A549 (cell line): ENCODE results near the gene LRFN3.

Source experiments
- CTCF ChIP-seq: fragments of >200 bp; sonication (Bioruptor Twin); formaldehyde crosslinking; IDR thresholded peaks from 3 replicates; pipeline ENCODE4 v1.5.1; 2016
- ESRRA ChIP-seq: fragments of 150-350 bp; IDR thresholded peaks from 2 replicates; pipeline ENCODE4 v1.6.1; 2014; ENCODE audit warnings: mild to moderate bottlenecking, low read length, borderline replicate concordance
- HES2 ChIP-seq: fragments of >200 bp; sonication (Bioruptor Twin); formaldehyde crosslinking; IDR thresholded peaks from 2 replicates; pipeline ENCODE4 v1.6.1; 2016
- MAX ChIP-seq: IDR thresholded peaks from 2 replicates; pipeline ENCODE4 v1.6.1; 2012
- MYC ChIP-seq: IDR thresholded peaks from 2 replicates; pipeline ENCODE4 v1.6.1; 2012; ENCODE audit warnings: mild to moderate bottlenecking, inconsistent platforms, low read length, improper control_type of control experiment, borderline replicate concordance
- POLR2A ChIP-seq: IDR thresholded peaks from 2 replicates; pipeline ENCODE4 v1.6.1; 2012; ENCODE audit warnings: mild to moderate bottlenecking, low read length
- RAD21 ChIP-seq, 2 experiments: fragments of >200 bp in 1 of 2; sonication (Bioruptor Twin) in 1 of 2; formaldehyde crosslinking in 1 of 2; IDR thresholded peaks in 1 of 2; conservative IDR thresholded peaks in 1 of 2; 2 replicates in 1 of 2; 3 replicates in 1 of 2; pipeline ENCODE4 v1.6.1; 2012 to 2018; ENCODE audit warnings: inconsistent platforms in 1 of 2
- RARB ChIP-seq: fragments of 250-450 bp; sonication (Bioruptor Pico); IDR thresholded peaks from 2 replicates; pipeline ENCODE4 v1.8.0; 2021; ENCODE audit warnings: mild to moderate bottlenecking, moderate library complexity
- REST ChIP-seq: fragments of 200-600 bp; sonication (generic); IDR thresholded peaks from 2 replicates; pipeline ENCODE4 v1.6.1; 2016; ENCODE audit warnings: antibody characterized with exemption, mild to moderate bottlenecking, moderate library complexity
- SMC3 ChIP-seq: fragments of >200 bp; sonication (Bioruptor Twin); formaldehyde crosslinking; IDR thresholded peaks from 3 replicates; pipeline ENCODE4 v1.6.1; 2018; ENCODE audit warnings: inconsistent platforms
- TFCP2L1 ChIP-seq: fragments of 250-450 bp; sonication (Bioruptor Pico); IDR thresholded peaks from 2 replicates; pipeline ENCODE4 v1.5.0; 2021; ENCODE audit warnings: mild to moderate bottlenecking
- USF2 ChIP-seq: fragments of 450-650 bp; IDR thresholded peaks from 2 replicates; pipeline ENCODE4 v1.6.1; 2014; ENCODE audit warnings: antibody characterized with exemption
- ZFP36 ChIP-seq: fragments of 450-650 bp; IDR thresholded peaks from 2 replicates; pipeline ENCODE4 v1.6.1; 2014; ENCODE audit warnings: borderline replicate concordance; ENCODE audit not compliant: partially characterized antibody

GRCh38 chr19:35936738-35937268, 629 bp downstream of the LRFN3 start:
- no peak for TF ChIP-seq MAX
- no peak for TF ChIP-seq CTCF
- TF ChIP-seq RAD21 (conservative IDR thresholded peaks at IDR 0.05 in 1 of 2, IDR thresholded peaks at IDR 0.05 in 1 of 2) = no peak
- no peak for TF ChIP-seq USF2
- no peak for TF ChIP-seq ESRRA
- TF ChIP-seq MYC = no peak
- TF ChIP-seq REST = no peak
- no peak for TF ChIP-seq HES2
- no peak for TF ChIP-seq ZFP36
- TF ChIP-seq SMC3 = no peak
- no peak for TF ChIP-seq RARB (CRISPR knock-in tag)
- no peak for TF ChIP-seq POLR2A
- no peak for TF ChIP-seq TFCP2L1 (CRISPR knock-in tag)
